SK-MEL-5 (cell line): ENCODE results near the gene LMBRD1. TPM values are rescaled to one million over a fixed set of nuclear protein-coding genes. Genes with fewer than 3 reads are reported as not detected.
"Not testable (repeated sequence)": the region's sequence is repeated elsewhere in the genome, so short reads cannot be mapped to it uniquely, and the experiment has no call there.

ENCODE experiments used
- DNase-seq: peaks from one replicate; pipeline ENCODE4 v3.0.0-alpha.2; 2016; ENCODE audit warnings: low read depth, low spot score
- in situ Hi-C: cut with HindIII; loops from 2 replicates; pipeline ENCODE4 v1.10.0; 2016; ENCODE audit warnings: low sequenced_read_pairs, high pct_unique_total_duplicates, low pct_unique_long_range_greater_than_20kb
- polyA plus RNA-seq, 2 experiments: library from polyadenylated mRNA; depleted of rRNA; stranded (reverse); fragments of >200 nt; gene quantifications; 2 replicates each; pipeline ENCODE4 v1.2.3, GENCODE V29; 2015
- total RNA-seq: library from RNA; depleted of rRNA; stranded (reverse); fragments of >200 nt; shearing (Covaris generic); gene quantifications from 2 replicates; pipeline ENCODE4 v1.2.3, GENCODE V29; 2014; rRNA removed

LMBRD1 gene
- 38.6 and 42.3 TPM in 2 replicates for total RNA-seq
- polyA plus RNA-seq (2015; cell fraction: cytosol; rRNA removed) = 29.4 and 36.3 TPM in 2 replicates
- 12.0 and 19.9 TPM in 2 replicates for polyA plus RNA-seq (2015; cell fraction: nucleus; rRNA removed)

- DNase-seq = peak; percentile 93
Measured at GRCh38 chr6:69796642-69797390, at the start of gene LMBRD1. Gene LMBRD1 (minus strand): TSS chr6:69797010. CDS start chr6:69796881, 129 bp downstream.

GRCh38 chr6:69846312-69846711, 49.5 kb upstream of the LMBRD1 start:
- in situ Hi-C loops = no loop called here
- no peak for DNase-seq

More at GRCh38 chr6:69796642-69797390, at the start of gene LMBRD1:
- in situ Hi-C loops = no loop called here

- DNase-seq = no peak
- in situ Hi-C loops = no loop called here
Measured at GRCh38 chr6:69843189-69843588, 46.4 kb upstream of the LMBRD1 start.

- DNase-seq = no peak
- in situ Hi-C loops = no loop called here
Measured at GRCh38 chr6:69841862-69842261, 45.1 kb upstream of the LMBRD1 start.

- in situ Hi-C loops = no loop called here
- peak; percentile 81 for DNase-seq
Measured at GRCh38 chr6:69835414-69836179, 38.8 kb upstream of the LMBRD1 start.

- in situ Hi-C loops = no loop called here
- no peak for DNase-seq
Measured at GRCh38 chr6:69832558-69832957, 35.7 kb upstream of the LMBRD1 start.

GRCh38 chr6:69827276-69827893, 30.6 kb upstream of the LMBRD1 start:
- in situ Hi-C loops = no loop called here
- DNase-seq = no peak

- in situ Hi-C loops = no loop called here
- DNase-seq = no peak
Measured at GRCh38 chr6:69825904-69826303, 29.1 kb upstream of the LMBRD1 start.

GRCh38 chr6:69824355-69824754, 27.5 kb upstream of the LMBRD1 start:
- DNase-seq, in situ Hi-C loops: not testable (repeated sequence)

- no peak for DNase-seq
- in situ Hi-C loops = no loop called here
Measured at GRCh38 chr6:69820438-69820837, 23.6 kb upstream of the LMBRD1 start.

- in situ Hi-C loops = no loop called here
- no peak for DNase-seq
Measured at GRCh38 chr6:69820018-69820417, 23.2 kb upstream of the LMBRD1 start.

- no peak for DNase-seq
- in situ Hi-C loops = no loop called here
Measured at GRCh38 chr6:69819138-69819537, 22.3 kb upstream of the LMBRD1 start.

- no peak for DNase-seq
- in situ Hi-C loops = no loop called here
Measured at GRCh38 chr6:69818223-69818930, 21.6 kb upstream of the LMBRD1 start.

- in situ Hi-C loops = no loop called here
- no peak for DNase-seq
Measured at GRCh38 chr6:69817358-69817757, 20.5 kb upstream of the LMBRD1 start.

GRCh38 chr6:69816569-69816968, 19.8 kb upstream of the LMBRD1 start:
- DNase-seq = no peak
- in situ Hi-C loops = no loop called here

GRCh38 chr6:69816026-69816425, 19.2 kb upstream of the LMBRD1 start:
- DNase-seq = no peak
- in situ Hi-C loops = no loop called here

GRCh38 chr6:69813508-69813907, 16.7 kb upstream of the LMBRD1 start:
- no peak for DNase-seq
- in situ Hi-C loops = no loop called here
